LNCaP clone FGC (cell line): ENCODE measurements around the gene SERTAD2.

Experiments used
- DNase-seq: peaks from one replicate; pipeline ENCODE4 v3.0.0-alpha.2; 2011; ENCODE audit warnings: low read depth
- H3K4me3 ChIP-seq: 2 replicates; pipeline ENCODE4 v1.5.1; 2011; ENCODE audit warnings: mild to moderate bottlenecking, low read depth, low read length, control low read depth
- TF ChIP-seq, protein P1 (sequence below): IDR thresholded peaks from 2 replicates; pipeline ENCODE4 v1.5.1; 2012; ENCODE audit warnings: mild to moderate bottlenecking; ENCODE audit not compliant: control insufficient read depth, insufficient read depth; ENCODE audit errors: extremely low read depth

Gene SERTAD2

DNA sequence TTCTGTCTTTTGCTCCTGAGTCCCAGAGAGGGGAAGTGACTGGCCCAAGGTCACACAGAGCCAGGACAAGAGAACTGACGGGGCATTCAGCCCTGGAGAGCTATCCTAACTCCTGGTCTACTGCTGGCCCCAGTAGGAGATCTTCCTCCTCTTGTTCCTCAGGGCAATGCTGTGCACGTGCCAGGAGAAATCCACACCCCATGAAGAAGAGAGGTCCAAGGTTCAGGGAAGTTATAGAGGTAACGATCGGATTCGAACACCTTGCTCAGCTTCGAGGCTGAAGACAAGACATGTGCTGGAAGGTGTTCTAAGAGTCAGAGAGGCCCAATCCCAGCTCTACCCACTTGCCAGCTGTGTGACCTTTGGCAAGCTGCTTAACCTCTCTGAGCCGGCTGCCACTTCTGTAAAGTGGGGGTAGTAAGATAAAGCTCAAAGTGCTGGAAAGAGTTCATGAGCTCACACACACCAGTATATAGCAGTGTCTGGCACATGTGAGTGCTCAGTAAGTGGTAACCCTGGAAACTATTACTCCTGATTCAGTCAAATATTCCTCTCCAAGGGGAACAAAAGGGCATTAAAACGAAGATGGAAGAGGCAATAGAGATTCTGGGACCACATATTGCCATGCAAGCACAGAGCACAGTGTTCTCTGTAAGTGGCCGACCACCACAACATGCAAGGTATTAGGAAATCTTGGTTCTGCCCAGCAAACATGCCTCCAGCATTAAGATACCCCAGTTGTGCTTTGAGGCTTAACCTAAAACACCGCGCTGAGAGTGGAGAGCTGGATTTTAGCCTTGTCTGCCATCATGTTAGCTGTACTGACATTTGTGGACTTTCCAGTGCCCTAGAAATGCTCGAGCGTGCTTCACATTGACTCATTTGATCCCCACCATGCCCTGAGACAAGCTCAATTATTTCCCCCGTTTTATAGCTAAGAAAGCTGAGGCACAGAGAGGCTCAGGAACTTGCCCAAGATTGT lies 25.6 kb downstream of the SERTAD2 start:
- TF ChIP-seq, protein P1, sequence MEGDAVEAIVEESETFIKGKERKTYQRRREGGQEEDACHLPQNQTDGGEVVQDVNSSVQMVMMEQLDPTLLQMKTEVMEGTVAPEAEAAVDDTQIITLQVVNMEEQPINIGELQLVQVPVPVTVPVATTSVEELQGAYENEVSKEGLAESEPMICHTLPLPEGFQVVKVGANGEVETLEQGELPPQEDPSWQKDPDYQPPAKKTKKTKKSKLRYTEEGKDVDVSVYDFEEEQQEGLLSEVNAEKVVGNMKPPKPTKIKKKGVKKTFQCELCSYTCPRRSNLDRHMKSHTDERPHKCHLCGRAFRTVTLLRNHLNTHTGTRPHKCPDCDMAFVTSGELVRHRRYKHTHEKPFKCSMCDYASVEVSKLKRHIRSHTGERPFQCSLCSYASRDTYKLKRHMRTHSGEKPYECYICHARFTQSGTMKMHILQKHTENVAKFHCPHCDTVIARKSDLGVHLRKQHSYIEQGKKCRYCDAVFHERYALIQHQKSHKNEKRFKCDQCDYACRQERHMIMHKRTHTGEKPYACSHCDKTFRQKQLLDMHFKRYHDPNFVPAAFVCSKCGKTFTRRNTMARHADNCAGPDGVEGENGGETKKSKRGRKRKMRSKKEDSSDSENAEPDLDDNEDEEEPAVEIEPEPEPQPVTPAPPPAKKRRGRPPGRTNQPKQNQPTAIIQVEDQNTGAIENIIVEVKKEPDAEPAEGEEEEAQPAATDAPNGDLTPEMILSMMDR = no peak
- H3K4me3 ChIP-seq = no peak overlapping the region
- no peak for DNase-seq

DNA sequence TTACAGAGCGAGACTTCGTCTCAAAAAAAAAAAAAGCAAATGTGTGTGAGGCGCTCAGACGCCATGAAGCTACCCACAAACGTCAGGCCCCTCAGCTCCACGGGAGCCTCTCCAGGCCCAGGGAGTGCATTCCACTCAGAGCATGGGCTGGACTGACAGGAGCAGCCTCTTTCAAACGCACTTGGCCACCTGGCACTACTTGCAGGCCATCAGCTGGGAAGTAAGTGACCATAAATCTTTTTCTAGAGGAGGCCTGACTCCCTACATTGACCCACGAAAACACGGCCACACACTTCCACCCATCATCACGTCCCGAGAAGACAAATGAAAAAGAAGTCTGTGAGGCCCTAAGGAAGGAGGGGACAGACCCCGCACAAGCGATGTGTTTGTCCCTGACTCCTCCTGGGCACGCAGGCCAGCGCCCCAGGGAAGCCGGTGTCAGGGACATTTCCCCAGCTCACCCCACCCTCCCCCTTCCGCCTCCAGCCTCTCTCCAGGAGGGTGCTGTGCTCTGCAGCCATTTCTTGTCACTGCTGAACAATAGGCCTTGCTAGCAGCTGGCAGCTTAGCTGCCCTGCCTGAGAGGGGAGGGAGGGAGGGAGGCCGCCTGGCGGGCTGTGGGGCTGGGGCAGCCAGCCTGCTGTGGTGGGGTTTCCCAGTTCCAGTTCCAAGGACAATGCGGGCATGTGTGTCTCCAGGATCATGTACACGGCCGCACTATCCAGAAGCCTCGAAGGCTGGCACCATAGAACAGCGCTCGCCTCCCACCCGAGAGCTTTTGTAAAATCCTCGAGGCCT lies 26.6 kb downstream of the SERTAD2 start:
- DNase-seq = no peak
- TF ChIP-seq, protein P1 = no peak
- no peak overlapping the region for H3K4me3 ChIP-seq

DNA sequence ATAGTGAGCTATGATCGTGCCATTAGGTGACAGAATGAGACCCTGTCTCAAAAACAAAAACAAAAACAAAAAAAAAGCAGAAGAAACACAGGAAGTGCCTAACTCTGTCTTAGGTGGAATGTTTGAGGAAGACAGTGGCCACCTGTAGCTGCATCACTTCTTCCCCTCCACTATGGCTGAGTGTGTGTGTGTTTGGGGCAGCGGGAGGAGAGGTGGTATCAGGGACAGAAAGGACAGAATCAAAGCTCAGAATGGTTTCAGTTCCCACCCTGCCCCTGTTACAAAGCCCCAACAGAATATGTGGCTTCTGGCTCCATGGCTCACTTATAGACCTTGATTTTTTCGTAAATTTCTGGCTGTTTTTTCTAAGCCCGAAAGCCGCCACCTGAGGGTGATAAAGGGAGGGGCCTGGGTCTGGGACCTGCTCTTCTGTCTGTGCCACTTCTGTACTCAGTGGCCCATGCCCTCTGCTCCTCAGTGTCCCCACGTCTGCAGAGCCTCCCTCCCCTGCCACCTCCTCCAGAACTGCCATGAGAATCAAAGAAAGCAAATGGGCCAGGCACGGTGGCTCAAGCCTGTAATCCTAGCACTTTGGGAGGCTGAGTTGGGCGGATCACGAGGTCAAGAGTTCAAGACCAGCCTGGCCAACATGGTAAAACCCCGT lies 27.4 kb downstream of the SERTAD2 start:
- no peak for DNase-seq
- TF ChIP-seq, protein P1 = no peak
- no peak overlapping the region for H3K4me3 ChIP-seq

DNA sequence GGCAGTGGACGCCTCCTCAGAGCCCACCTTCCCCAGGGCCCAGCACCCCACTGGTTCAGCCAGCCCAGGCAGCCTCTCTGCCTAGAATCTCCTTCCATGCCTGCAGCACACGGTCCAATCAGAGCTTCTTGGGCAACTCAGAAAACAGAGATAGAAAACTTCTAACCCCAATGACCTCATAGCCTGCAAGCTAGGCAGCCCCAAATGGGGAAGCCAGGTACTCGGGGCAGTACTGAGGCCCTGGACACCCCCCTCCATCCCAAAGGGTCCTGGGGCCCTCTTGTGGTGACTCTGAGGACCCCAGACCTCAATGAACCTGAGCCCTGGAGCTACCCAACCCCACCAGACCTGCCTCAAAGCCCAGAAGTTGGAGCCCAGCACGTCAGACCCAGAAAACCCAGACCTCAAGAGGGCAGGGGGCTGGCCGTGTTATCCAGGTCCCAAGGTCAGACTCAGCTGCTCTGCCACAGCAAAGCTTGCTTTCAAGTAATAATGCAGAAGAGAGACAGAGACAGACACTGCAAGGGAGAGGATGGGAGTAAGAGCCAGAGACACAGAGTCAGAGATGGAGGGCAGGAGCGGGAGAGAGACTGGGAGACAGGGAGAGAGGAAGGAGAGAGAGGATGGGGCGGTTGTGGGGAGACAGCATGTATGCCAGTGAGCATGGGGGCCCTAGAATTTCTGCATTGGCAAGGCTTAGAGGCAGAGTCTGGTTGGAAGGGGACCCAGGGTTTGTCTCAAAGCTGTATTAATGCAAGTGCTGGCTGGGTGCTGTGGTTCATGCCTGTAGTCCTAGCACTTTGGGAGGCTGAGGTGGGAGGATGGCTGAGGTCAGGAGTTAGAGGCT lies 28.2 kb downstream of the SERTAD2 start:
- DNase-seq = no peak
- TF ChIP-seq, protein P1 = no peak
- no peak overlapping the region for H3K4me3 ChIP-seq

DNA sequence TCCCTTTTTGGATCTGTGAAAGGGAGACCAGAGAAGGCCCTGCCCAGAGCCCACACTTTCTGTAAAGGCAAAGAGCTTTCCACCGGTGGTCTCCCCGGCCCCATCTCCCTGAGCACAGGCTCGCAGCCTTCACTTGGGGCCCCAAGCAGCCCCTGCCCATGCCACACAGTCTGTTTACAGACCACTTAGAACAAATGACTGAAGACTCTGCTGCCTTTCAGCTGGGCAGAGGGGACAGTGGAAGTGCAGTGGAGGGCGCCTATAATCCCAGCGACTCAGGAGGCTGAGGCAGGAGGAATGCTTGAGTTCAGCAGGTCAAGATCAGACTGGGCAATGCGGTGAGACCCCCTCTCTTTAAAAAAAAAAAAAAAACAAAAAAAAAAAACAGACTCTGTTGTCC lies 28.9 kb downstream of the SERTAD2 start:
- H3K4me3 ChIP-seq = no peak overlapping the region
- no peak for DNase-seq
- TF ChIP-seq, protein P1 = no peak

DNA sequence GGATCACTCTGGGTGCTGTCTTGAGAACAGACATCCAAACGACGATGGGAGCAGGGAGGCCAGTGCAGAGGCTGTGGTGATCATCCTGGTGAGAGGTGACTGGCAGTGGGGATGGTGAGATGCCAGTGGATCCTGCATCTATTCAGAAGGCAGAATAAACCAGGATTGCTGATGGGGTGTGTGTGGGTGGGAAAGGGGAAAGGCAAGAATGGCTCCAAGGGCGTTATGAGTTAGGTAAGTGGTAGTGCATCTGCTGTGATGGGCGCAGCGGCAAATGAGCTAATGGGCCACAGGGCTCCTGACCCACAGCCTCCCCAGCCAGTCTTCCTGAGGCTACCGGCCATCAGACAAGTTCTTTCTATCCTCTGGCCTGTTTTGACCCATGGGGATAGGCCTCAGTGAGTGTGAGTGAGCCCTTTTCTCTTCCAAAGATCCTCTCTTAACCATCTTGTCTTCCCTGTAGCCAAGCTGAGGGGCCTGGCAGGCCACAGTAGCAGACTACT lies 29.6 kb downstream of the SERTAD2 start:
- no peak overlapping the region for H3K4me3 ChIP-seq
- TF ChIP-seq, protein P1 = no peak
- no peak for DNase-seq
